HUES64 (cell line): Measurements from ENCODE around the gene ATP8A1.

Source experiments
- H3K27ac ChIP-seq: 2 replicates; pipeline ENCODE4 v1.7.0; 2013; ENCODE audit warnings: low read depth, low read length, inconsistent platforms
- H3K27me3 ChIP-seq: 2 replicates; pipeline ENCODE4 v1.6.1; 2013; ENCODE audit warnings: mild to moderate bottlenecking, low read length; ENCODE audit not compliant: insufficient read depth
- H3K36me3 ChIP-seq: 2 replicates; pipeline ENCODE4 v1.6.1; 2013; ENCODE audit warnings: mild to moderate bottlenecking, low read length; ENCODE audit not compliant: insufficient read depth
- H3K4me1 ChIP-seq: 2 replicates; pipeline ENCODE4 v1.6.1; 2013; ENCODE audit warnings: mild to moderate bottlenecking, low read length, moderate library complexity; ENCODE audit not compliant: insufficient read depth
- H3K4me3 ChIP-seq: 2 replicates; pipeline ENCODE4 v1.5.1; 2013; ENCODE audit warnings: mild to moderate bottlenecking, low read length, moderate library complexity
- H3K9ac ChIP-seq: 2 replicates; pipeline ENCODE4 v1.6.1; 2013; ENCODE audit warnings: mild to moderate bottlenecking, low read depth, low read length
- H3K9me3 ChIP-seq: 2 replicates; pipeline ENCODE4 v1.6.1; 2013; ENCODE audit warnings: low read depth, low read length; ENCODE audit not compliant: insufficient read depth
- WGBS: fragments of 150-250, 120-280 bp; methylation state at CpG from one replicate; pipeline ENCODE4 v1.1.7; 2013; ENCODE audit warnings: missing lambda C conversion rate; 5-methylcytosine and 5-hydroxymethylcytosine counted together

ATP8A1 gene

GRCh38 chr4:42618023-42618422 lies 38.9 kb downstream of the ATP8A1 start:
- Histone ChIP-seq H3K36me3 (no peaks in the 10 kb centered on the region), H3K9ac (no peak overlapping the region), H3K27me3 (no peaks in the 10 kb centered on the region), H3K9me3 (no peaks in the 10 kb centered on the region), H3K4me3 (no peak overlapping the region), H3K27ac (no peak overlapping the region), H3K4me1 (no peaks in the 10 kb centered on the region)
- 96% methylated on average over 1 of the region's 2 CpGs for WGBS

- Histone ChIP-seq H3K27me3 (no peaks in the 10 kb centered on the region), H3K4me1 (no peaks in the 10 kb centered on the region), H3K27ac (no peak overlapping the region), H3K9ac (no peak overlapping the region), H3K4me3 (no peak overlapping the region), H3K36me3 (no peaks in the 10 kb centered on the region), H3K9me3 (no peaks in the 10 kb centered on the region)
- WGBS: 94% methylated on average over 2 of the region's 2 CpGs
Observed at GRCh38 chr4:42617030-42617429, 39.9 kb downstream of the ATP8A1 start.

- WGBS: 93% methylated on average over 6 of the region's 6 CpGs
- no peaks in the 10 kb centered on the region for H3K4me1 ChIP-seq
- no peak overlapping the region for H3K27ac ChIP-seq
- no peak overlapping the region for H3K9ac ChIP-seq
- no peaks in the 10 kb centered on the region for H3K27me3 ChIP-seq
- no peaks in the 10 kb centered on the region for H3K36me3 ChIP-seq
- no peak overlapping the region for H3K4me3 ChIP-seq
- H3K9me3 ChIP-seq: no peaks in the 10 kb centered on the region
Observed at GRCh38 chr4:42616572-42616971, 40.3 kb downstream of the ATP8A1 start.

GRCh38 chr4:42615131-42615763 lies 41.7 kb downstream of the ATP8A1 start:
- no peak overlapping the region for H3K9ac ChIP-seq
- no peaks in the 10 kb centered on the region for H3K36me3 ChIP-seq
- peaks cover 3% of the 10 kb centered on the region; the same call in 1 of the 2 replicates for H3K4me1 ChIP-seq
- H3K27ac ChIP-seq: no peak overlapping the region
- no peak overlapping the region for H3K4me3 ChIP-seq
- H3K9me3 ChIP-seq: no peaks in the 10 kb centered on the region
- 95% methylated on average over 2 of the region's 2 CpGs for WGBS
- no peaks in the 10 kb centered on the region for H3K27me3 ChIP-seq

- Histone ChIP-seq H3K36me3 (no peaks in the 10 kb centered on the region), H3K9me3 (no peaks in the 10 kb centered on the region), H3K4me3 (no peak overlapping the region), H3K4me1 (peaks cover 3% of the 10 kb centered on the region; the same call in 1 of the 2 replicates), H3K27me3 (no peaks in the 10 kb centered on the region), H3K9ac (no peak overlapping the region), H3K27ac (no peak overlapping the region)
- WGBS: 35% methylated on average over 1 of the region's 1 CpG
Observed at GRCh38 chr4:42612898-42613297, 44.0 kb downstream of the ATP8A1 start.

GRCh38 chr4:42610941-42611340 lies 46.0 kb downstream of the ATP8A1 start:
- Histone ChIP-seq H3K27me3 (no peaks in the 10 kb centered on the region), H3K9me3 (no peaks in the 10 kb centered on the region), H3K27ac (no peak overlapping the region), H3K4me3 (no peak overlapping the region), H3K36me3 (no peaks in the 10 kb centered on the region), H3K9ac (no peak overlapping the region), H3K4me1 (peaks cover 3% of the 10 kb centered on the region; the same call in 1 of the 2 replicates)
- 82% methylated on average over 3 of the region's 4 CpGs for WGBS

- Histone ChIP-seq H3K27ac (no peak overlapping the region), H3K27me3 (no peaks in the 10 kb centered on the region), H3K36me3 (no peaks in the 10 kb centered on the region), H3K4me1 (peaks cover 8% of the 10 kb centered on the region; the same call in 1 of the 2 replicates), H3K9ac (no peak overlapping the region), H3K9me3 (no peaks in the 10 kb centered on the region), H3K4me3 (no peak overlapping the region)
- 94% methylated on average over 4 of the region's 4 CpGs for WGBS
Observed at GRCh38 chr4:42609051-42609450, 47.9 kb downstream of the ATP8A1 start.

GRCh38 chr4:42608551-42608950 lies 48.4 kb downstream of the ATP8A1 start:
- H3K9ac ChIP-seq: no peak overlapping the region
- H3K27ac ChIP-seq: no peak overlapping the region
- no peaks in the 10 kb centered on the region for H3K36me3 ChIP-seq
- H3K9me3 ChIP-seq: no peaks in the 10 kb centered on the region
- WGBS: 94% methylated on average over 3 of the region's 3 CpGs
- H3K4me3 ChIP-seq: no peak overlapping the region
- no peaks in the 10 kb centered on the region for H3K27me3 ChIP-seq
- H3K4me1 ChIP-seq: peaks cover 8% of the 10 kb centered on the region; the same call in 1 of the 2 replicates

- H3K27ac ChIP-seq: no peak overlapping the region
- no peak overlapping the region for H3K4me3 ChIP-seq
- H3K36me3 ChIP-seq: no peaks in the 10 kb centered on the region
- no peak overlapping the region for H3K9ac ChIP-seq
- H3K9me3 ChIP-seq: no peaks in the 10 kb centered on the region
- 100% methylated on average over 2 of the region's 3 CpGs for WGBS
- no peaks in the 10 kb centered on the region for H3K27me3 ChIP-seq
- H3K4me1 ChIP-seq: peaks cover 8% of the 10 kb centered on the region; the same call in 1 of the 2 replicates
Observed at GRCh38 chr4:42607011-42607726, 49.7 kb downstream of the ATP8A1 start.

- no peaks in the 10 kb centered on the region for H3K27me3 ChIP-seq
- WGBS: 82% methylated on average over 5 of the region's 5 CpGs
- 0 out of 2 replicates have a peak, but pooled peaks cover 5% of the 10 kb centered on the region for H3K4me1 ChIP-seq
- H3K9me3 ChIP-seq: no peaks in the 10 kb centered on the region
- H3K36me3 ChIP-seq: no peaks in the 10 kb centered on the region
- H3K27ac ChIP-seq: no peak overlapping the region
- H3K4me3 ChIP-seq: no peak overlapping the region
- no peak overlapping the region for H3K9ac ChIP-seq
Observed at GRCh38 chr4:42605264-42605663, 51.6 kb downstream of the ATP8A1 start.

GRCh38 chr4:42603862-42604261 lies 53.0 kb downstream of the ATP8A1 start:
- no peak overlapping the region for H3K4me3 ChIP-seq
- no peaks in the 10 kb centered on the region for H3K27me3 ChIP-seq
- no peaks in the 10 kb centered on the region for H3K9me3 ChIP-seq
- no peak overlapping the region for H3K27ac ChIP-seq
- H3K36me3 ChIP-seq: no peaks in the 10 kb centered on the region
- H3K4me1 ChIP-seq: 0 out of 2 replicates have a peak, but pooled peaks cover 5% of the 10 kb centered on the region
- H3K9ac ChIP-seq: no peak overlapping the region
- WGBS: 95% methylated on average over 2 of the region's 2 CpGs
